Astrocyte (in vitro differentiated cells and primary cell): ENCODE measurements around the gene INSYN2B. TPM values are rescaled to one million over a fixed set of nuclear protein-coding genes. Genes with fewer than 3 reads are reported as not detected.

Experiments used
- DNase-seq: peaks from one replicate; pipeline ENCODE4 v3.0.0-alpha.2; 2010; ENCODE audit warnings: low read depth
- FAIRE-seq: peaks from 2 replicates; lab custom pipeline; 2011; peaks lifted over from hg19 to GRCh38; lab: Jason Lieb, UNC
- H2AFZ ChIP-seq: 2 replicates; pipeline ENCODE4 v1.6.0; 2012; ENCODE audit warnings: low read depth, low read length, inconsistent platforms
- H3K27ac ChIP-seq: 2 replicates; pipeline ENCODE4 v1.5.1; 2011; ENCODE audit warnings: low read depth, low read length, inconsistent platforms
- H3K27me3 ChIP-seq: 2 replicates; pipeline ENCODE4 v1.6.0; 2011; ENCODE audit warnings: low read length, inconsistent platforms; ENCODE audit not compliant: insufficient read depth
- H3K36me3 ChIP-seq: 2 replicates; pipeline ENCODE4 v1.5.1; 2011; ENCODE audit warnings: low read length, inconsistent platforms; ENCODE audit not compliant: insufficient read depth
- H3K4me1 ChIP-seq: 2 replicates; pipeline ENCODE4 v1.5.1; 2011; ENCODE audit warnings: low read length, inconsistent platforms; ENCODE audit not compliant: insufficient read depth
- H3K4me2 ChIP-seq: 2 replicates; pipeline ENCODE4 v1.6.0; 2012; ENCODE audit warnings: low read length, inconsistent platforms
- H3K4me3 ChIP-seq: 2 replicates; pipeline ENCODE4 v1.5.1; 2011; ENCODE audit warnings: low read depth, mild to moderate bottlenecking, low read length, inconsistent platforms; ENCODE audit not compliant: insufficient read depth
- H3K79me2 ChIP-seq: 2 replicates; pipeline ENCODE4 v1.6.0; 2012; ENCODE audit warnings: mild to moderate bottlenecking, low read length, inconsistent platforms; ENCODE audit not compliant: insufficient read depth
- H3K9ac ChIP-seq: 2 replicates; pipeline ENCODE4 v1.6.0; 2012; ENCODE audit warnings: mild to moderate bottlenecking, low read length, inconsistent platforms
- H3K9me3 ChIP-seq: 2 replicates; pipeline ENCODE4 v1.5.1; 2012; ENCODE audit warnings: low read depth, mild to moderate bottlenecking, low read length, inconsistent platforms; ENCODE audit not compliant: insufficient read depth
- H4K20me1 ChIP-seq: 2 replicates; pipeline ENCODE4 v1.6.0; 2012; ENCODE audit warnings: low read length, inconsistent platforms; ENCODE audit not compliant: insufficient read depth
- H3K27ac Mint-ChIP-seq: one replicate; pipeline ENCODE4 v1.8.0; 2021; ENCODE audit warnings: mild to moderate bottlenecking, mixed read lengths; ENCODE audit not compliant: unreplicated experiment
- H3K27me3 Mint-ChIP-seq: one replicate; pipeline ENCODE4 v1.8.0; 2021; ENCODE audit warnings: low read depth, mixed read lengths; ENCODE audit not compliant: unreplicated experiment
- H3K36me3 Mint-ChIP-seq: one replicate; pipeline ENCODE4 v1.8.0; 2021; ENCODE audit warnings: low read depth, mixed read lengths; ENCODE audit not compliant: unreplicated experiment
- H3K4me1 Mint-ChIP-seq: one replicate; pipeline ENCODE4 v1.8.0; 2021; ENCODE audit warnings: low read depth, mixed read lengths; ENCODE audit not compliant: unreplicated experiment
- H3K4me3 Mint-ChIP-seq: one replicate; pipeline ENCODE4 v1.8.0; 2021; ENCODE audit warnings: mild to moderate bottlenecking, moderate library complexity, mixed read lengths; ENCODE audit not compliant: unreplicated experiment
- H3K9me3 Mint-ChIP-seq: one replicate; pipeline ENCODE4 v1.8.0; 2021; ENCODE audit warnings: mild to moderate bottlenecking, mixed read lengths; ENCODE audit not compliant: unreplicated experiment
- CTCF ChIP-seq: IDR thresholded peaks from 2 replicates; pipeline ENCODE4 v1.5.1; 2011; ENCODE audit warnings: low read depth, mild to moderate bottlenecking, inconsistent platforms, low read length, moderate library complexity; ENCODE audit not compliant: insufficient read depth
- EZH2 ChIP-seq: IDR thresholded peaks from 2 replicates; pipeline ENCODE4 v1.6.1; 2012; ENCODE audit warnings: mild to moderate bottlenecking, low read length, inconsistent platforms; ENCODE audit not compliant: insufficient read depth
- total RNA-seq: library from RNA; stranded (reverse); gene quantifications from 2 replicates; pipeline ENCODE4 v1.2.1, GENCODE V29; 2021

INSYN2B gene
- total RNA-seq, 1 donor from 2014 or later: 0.36 TPM

GRCh38 chr5:169875091-169875728, 105.1 kb downstream of the INSYN2B start:
- Histone ChIP-seq H2AFZ (no peak overlapping the region), H3K27me3 (no peaks in the 10 kb centered on the region), H3K4me1 (no peaks in the 10 kb centered on the region), H4K20me1 (no peaks in the 10 kb centered on the region), H3K9ac (no peak overlapping the region), H3K79me2 (no peaks in the 10 kb centered on the region), H3K9me3 (no peaks in the 10 kb centered on the region), H3K4me3 (no peak overlapping the region), H3K36me3 (peaks cover 10% of the 10 kb centered on the region), H3K27ac (no peak overlapping the region), H3K4me2 (no peak overlapping the region)
- FAIRE-seq (no peak), DNase-seq (no peak)
- H3K27me3 Mint-ChIP-seq: no peaks in the 10 kb centered on the region
- H3K36me3 Mint-ChIP-seq: no peaks in the 10 kb centered on the region
- no peak overlapping the region for H3K4me3 Mint-ChIP-seq
- TF ChIP-seq CTCF (no peak), EZH2 (no peak)
- peaks cover 9% of the 10 kb centered on the region for H3K4me1 Mint-ChIP-seq
- no peaks in the 10 kb centered on the region for H3K9me3 Mint-ChIP-seq
- H3K27ac Mint-ChIP-seq: peak overlapping the region; percentile 16

GRCh38 chr5:169874621-169875020, 105.7 kb downstream of the INSYN2B start:
- Mint-ChIP-seq H3K4me1 (peaks cover 9% of the 10 kb centered on the region), H3K27me3 (no peaks in the 10 kb centered on the region), H3K9me3 (no peaks in the 10 kb centered on the region), H3K4me3 (no peak overlapping the region), H3K36me3 (no peaks in the 10 kb centered on the region), H3K27ac (no peak overlapping the region)
- no peak overlapping the region for H3K4me3 ChIP-seq
- no peak overlapping the region for H3K27ac ChIP-seq
- no peaks in the 10 kb centered on the region for H3K4me1 ChIP-seq
- DNase-seq: no peak
- H3K4me2 ChIP-seq: no peak overlapping the region
- no peaks in the 10 kb centered on the region for H3K27me3 ChIP-seq
- no peak overlapping the region for H3K9ac ChIP-seq
- no peaks in the 10 kb centered on the region for H4K20me1 ChIP-seq
- no peaks in the 10 kb centered on the region for H3K79me2 ChIP-seq
- FAIRE-seq: no peak
- TF ChIP-seq EZH2 (no peak), CTCF (no peak)
- H3K9me3 ChIP-seq: no peaks in the 10 kb centered on the region
- peaks cover 13% of the 10 kb centered on the region for H3K36me3 ChIP-seq
- H2AFZ ChIP-seq: no peak overlapping the region

- no peak overlapping the region for H3K4me2 ChIP-seq
- H3K27ac Mint-ChIP-seq: no peak overlapping the region
- H4K20me1 ChIP-seq: no peaks in the 10 kb centered on the region
- no peak overlapping the region for H3K4me3 Mint-ChIP-seq
- no peaks in the 10 kb centered on the region for H3K36me3 Mint-ChIP-seq
- DNase-seq: peak; percentile 64
- no peaks in the 10 kb centered on the region for H3K9me3 ChIP-seq
- no peak overlapping the region for H3K27ac ChIP-seq
- H3K4me1 ChIP-seq: no peaks in the 10 kb centered on the region
- H3K27me3 Mint-ChIP-seq: no peaks in the 10 kb centered on the region
- peaks cover 10% of the 10 kb centered on the region for H3K36me3 ChIP-seq
- H3K9me3 Mint-ChIP-seq: no peaks in the 10 kb centered on the region
- no peak overlapping the region for H3K4me3 ChIP-seq
- H3K79me2 ChIP-seq: no peaks in the 10 kb centered on the region
- no peak for FAIRE-seq
- H3K4me1 Mint-ChIP-seq: peaks cover 9% of the 10 kb centered on the region
- no peaks in the 10 kb centered on the region for H3K27me3 ChIP-seq
- H2AFZ ChIP-seq: no peak overlapping the region
- no peak for TF ChIP-seq CTCF
- no peak overlapping the region for H3K9ac ChIP-seq
Observed at GRCh38 chr5:169873642-169874041, 106.7 kb downstream of the INSYN2B start.
